Activated gamma-delta T cell (primary cell): ENCODE results near the gene CFAP61.

Experiments used
- DNase-seq: peaks from one replicate; lab custom pipeline; 2025; lab: John Stamatoyannopoulos, UW

Gene CFAP61

GRCh38 chr20:20167698-20168097 lies 115.4 kb downstream of the CFAP61 start:
- DNase-seq = no peak

- DNase-seq = no peak
Measured at GRCh38 chr20:20173254-20173653, 120.9 kb downstream of the CFAP61 start.

- no peak for DNase-seq
Measured at GRCh38 chr20:20174089-20174835, 121.9 kb downstream of the CFAP61 start.

GRCh38 chr20:20181322-20181721 lies 129.0 kb downstream of the CFAP61 start:
- DNase-seq = no peak

GRCh38 chr20:20184149-20184548 lies 131.8 kb downstream of the CFAP61 start:
- DNase-seq = no peak

- DNase-seq = no peak
Measured at GRCh38 chr20:20184706-20185105, 132.4 kb downstream of the CFAP61 start.

- DNase-seq = no peak
Measured at GRCh38 chr20:20188647-20189046, 136.3 kb downstream of the CFAP61 start.

- DNase-seq = no peak
Measured at GRCh38 chr20:20192366-20192765, 140.0 kb downstream of the CFAP61 start.

GRCh38 chr20:20195021-20195705 lies 142.8 kb downstream of the CFAP61 start:
- no peak for DNase-seq

GRCh38 chr20:20196610-20197009 lies 144.3 kb downstream of the CFAP61 start:
- no peak for DNase-seq

- DNase-seq = no peak
Measured at GRCh38 chr20:20198011-20198410, 145.7 kb downstream of the CFAP61 start.

- DNase-seq = no peak
Measured at GRCh38 chr20:20199361-20200160, 147.2 kb downstream of the CFAP61 start.

- no peak for DNase-seq
Measured at GRCh38 chr20:20201124-20201523, 148.8 kb downstream of the CFAP61 start.

- DNase-seq = no peak
Measured at GRCh38 chr20:20201639-20202038, 149.3 kb downstream of the CFAP61 start.

GRCh38 chr20:20202768-20203167 lies 150.4 kb downstream of the CFAP61 start:
- DNase-seq = no peak

GRCh38 chr20:20203784-20204183 lies 151.5 kb downstream of the CFAP61 start:
- no peak for DNase-seq

- DNase-seq = no peak
Measured at GRCh38 chr20:20204256-20204655, 151.9 kb downstream of the CFAP61 start.

- no peak for DNase-seq
Measured at GRCh38 chr20:20205141-20205861, 153.0 kb downstream of the CFAP61 start.

GRCh38 chr20:20205862-20206236 lies 153.5 kb downstream of the CFAP61 start:
- DNase-seq = no peak

GRCh38 chr20:20206788-20207187 lies 154.5 kb downstream of the CFAP61 start:
- no peak for DNase-seq

GRCh38 chr20:20207291-20207690 lies 155.0 kb downstream of the CFAP61 start:
- no peak for DNase-seq

- DNase-seq = no peak
Measured at GRCh38 chr20:20207872-20208271, 155.5 kb downstream of the CFAP61 start.
